Lower leg skin (tissue), 4 donors: ENCODE results near the gene AQP2. TPM values are rescaled to one million over a fixed set of nuclear protein-coding genes. Genes with fewer than 3 reads are reported as not detected.

Experiments used
- DNase-seq, 2 donors: peaks; one replicate each; pipeline ENCODE4 v3.0.0-alpha.2; 2019; ENCODE audit warnings: low spot score in 2 of 2
- H3K4me3 ChIP-seq: fragments of 200-600 bp; sonication (generic); 2 replicates; pipeline ENCODE4 v1.5.1; 2017; ENCODE audit warnings: mild to moderate bottlenecking, low read depth; ENCODE audit not compliant: poor library complexity, severe bottlenecking
- POLR2A ChIP-seq, 2 donors: fragments of 450-650 bp; IDR thresholded peaks; one replicate each; pipeline ENCODE4 v1.6.1; 2016 to 2017; ENCODE audit warnings: antibody characterized with exemption in 2 of 2, mild to moderate bottlenecking in 1 of 2, moderate library complexity in 1 of 2
- WGBS, 2 donors: methylation state at CpG; one replicate each; pipeline ENCODE4 v1.1.5; 2018; 5-methylcytosine and 5-hydroxymethylcytosine counted together
- intact Hi-C: fragments of 100-400 bp; cut with DNase I; formaldehyde crosslinking; loops from one replicate; pipeline ENCODE4 v1.15.0; 2023; ENCODE audit warnings: low total_unique reads
- total RNA-seq, 4 donors: library from RNA; depleted of rRNA; stranded (reverse); fragments of >200 nt; gene quantifications; one replicate each; pipeline ENCODE4 v1.1.0, GENCODE V29; 2016
- TF ChIP-seq, protein P1 (sequence below), 3 donors: fragments of 450-650 bp; IDR thresholded peaks; one replicate each; pipeline ENCODE4 v1.5.1; 2016; ENCODE audit warnings: antibody characterized with exemption in 3 of 3, mild to moderate bottlenecking in 3 of 3, moderate library complexity in 2 of 3

AQP2 gene
- total RNA-seq, 4 donors from 2014 or later = 0.36 TPM; not detected in 3

DNA sequence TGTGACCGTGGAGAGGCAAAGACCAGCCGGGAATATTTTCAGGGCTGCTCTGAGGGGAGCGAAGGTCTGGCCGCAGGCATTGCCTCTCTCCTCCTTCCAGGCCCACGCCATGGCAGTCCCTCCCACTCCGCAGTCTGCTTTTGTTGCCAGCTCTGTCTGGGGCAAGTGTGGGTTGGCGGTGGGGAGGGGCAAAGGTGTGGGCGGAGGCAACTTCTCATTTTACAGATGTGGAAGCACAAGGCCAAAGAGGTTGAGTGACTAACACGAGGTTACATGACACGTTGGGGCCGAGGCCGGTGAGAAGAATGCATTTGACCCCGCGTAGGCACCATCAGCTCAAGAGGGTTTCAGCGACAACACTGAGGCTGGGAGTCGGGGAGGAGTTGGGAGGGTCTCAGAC is 40.7 kb upstream of the AQP2 start:
- H3K4me3 ChIP-seq = no peak overlapping the region
- TF ChIP-seq POLR2A (IDR thresholded peaks at IDR 0.05) = no peak
- TF ChIP-seq, protein P1, sequence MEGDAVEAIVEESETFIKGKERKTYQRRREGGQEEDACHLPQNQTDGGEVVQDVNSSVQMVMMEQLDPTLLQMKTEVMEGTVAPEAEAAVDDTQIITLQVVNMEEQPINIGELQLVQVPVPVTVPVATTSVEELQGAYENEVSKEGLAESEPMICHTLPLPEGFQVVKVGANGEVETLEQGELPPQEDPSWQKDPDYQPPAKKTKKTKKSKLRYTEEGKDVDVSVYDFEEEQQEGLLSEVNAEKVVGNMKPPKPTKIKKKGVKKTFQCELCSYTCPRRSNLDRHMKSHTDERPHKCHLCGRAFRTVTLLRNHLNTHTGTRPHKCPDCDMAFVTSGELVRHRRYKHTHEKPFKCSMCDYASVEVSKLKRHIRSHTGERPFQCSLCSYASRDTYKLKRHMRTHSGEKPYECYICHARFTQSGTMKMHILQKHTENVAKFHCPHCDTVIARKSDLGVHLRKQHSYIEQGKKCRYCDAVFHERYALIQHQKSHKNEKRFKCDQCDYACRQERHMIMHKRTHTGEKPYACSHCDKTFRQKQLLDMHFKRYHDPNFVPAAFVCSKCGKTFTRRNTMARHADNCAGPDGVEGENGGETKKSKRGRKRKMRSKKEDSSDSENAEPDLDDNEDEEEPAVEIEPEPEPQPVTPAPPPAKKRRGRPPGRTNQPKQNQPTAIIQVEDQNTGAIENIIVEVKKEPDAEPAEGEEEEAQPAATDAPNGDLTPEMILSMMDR (IDR thresholded peaks at IDR 0.05) = no peak
- WGBS, 2 donors = 45 to 50% methylated on average over 16 of the region's 16 CpGs
- intact Hi-C loops = no loop called here
- no peak for DNase-seq

DNA sequence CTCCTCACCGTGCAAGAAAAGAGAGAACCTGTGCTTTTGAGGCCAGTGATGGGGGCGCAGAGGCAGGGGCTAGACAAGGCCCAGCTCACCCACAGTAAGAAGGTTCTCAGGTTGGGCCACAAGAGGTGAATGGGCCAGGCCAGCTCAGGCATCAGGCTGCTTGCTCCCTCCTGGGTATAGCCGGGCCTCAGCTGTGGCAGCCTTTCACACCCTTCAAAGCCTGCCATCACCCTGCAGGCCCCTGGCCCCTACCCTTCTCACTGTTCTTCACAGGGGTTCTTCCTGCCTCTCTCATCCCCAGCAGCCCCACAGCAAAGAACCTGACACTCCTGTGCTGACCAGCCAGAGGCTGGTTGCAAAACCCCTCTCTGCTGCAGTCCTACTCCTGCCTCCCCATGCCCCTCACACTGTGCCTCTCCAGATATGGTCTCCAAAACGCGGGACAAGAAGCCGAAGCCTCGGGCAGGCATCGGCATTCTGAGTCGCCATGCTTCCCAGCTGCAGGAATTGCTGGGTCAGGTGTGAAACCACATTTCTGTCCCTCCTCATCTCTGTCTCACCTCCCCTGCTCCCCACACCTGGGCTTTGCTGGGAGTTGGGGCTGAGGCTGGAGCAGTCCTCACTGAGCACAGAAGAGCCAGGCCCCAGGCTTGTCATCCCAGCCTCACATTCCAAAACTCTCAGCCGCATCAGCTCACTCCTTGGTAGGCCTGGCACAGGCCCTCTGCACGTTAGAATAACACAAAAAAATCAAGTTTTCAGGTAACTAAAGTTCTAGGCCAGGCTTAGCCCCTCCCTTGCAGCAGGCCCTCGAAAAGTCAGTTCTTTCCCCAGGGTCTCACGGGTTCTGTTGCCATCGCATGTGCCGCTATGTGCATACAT is 40.0 kb upstream of the AQP2 start:
- DNase-seq = no peak
- intact Hi-C loops = no loop called here
- 91 to 98% methylated on average over 15 of the region's 15 CpGs for WGBS, 2 donors
- TF ChIP-seq POLR2A (IDR thresholded peaks at IDR 0.05) = no peak
- TF ChIP-seq, protein P1 (IDR thresholded peaks at IDR 0.05) = no peak
- no peak overlapping the region for H3K4me3 ChIP-seq

DNA sequence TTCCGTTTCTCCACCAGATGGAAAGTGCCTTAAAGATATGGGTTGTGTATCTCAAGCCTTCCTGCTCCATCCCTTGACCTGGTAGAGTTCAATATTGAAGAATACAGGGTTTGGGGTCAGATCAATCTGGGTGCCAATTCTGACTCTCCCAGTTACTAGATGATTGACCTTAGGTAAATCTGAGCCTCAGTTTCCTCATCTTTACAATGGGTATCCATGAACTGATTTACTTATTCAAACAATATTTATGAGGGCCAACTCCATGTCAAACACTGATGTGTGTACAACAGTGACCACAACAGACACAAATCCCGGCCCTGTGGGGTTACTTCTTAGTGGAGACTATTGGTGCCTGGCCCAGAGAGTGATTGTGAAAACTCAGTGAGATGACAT is 39.3 kb upstream of the AQP2 start:
- intact Hi-C loops = no loop called here
- TF ChIP-seq, protein P1 (IDR thresholded peaks at IDR 0.05) = no peak
- no peak for TF ChIP-seq POLR2A (IDR thresholded peaks at IDR 0.05)
- H3K4me3 ChIP-seq = no peak overlapping the region
- no peak for DNase-seq
- 95 to 98% methylated on average over 2 of the region's 2 CpGs for WGBS, 2 donors

- no peak for DNase-seq
- TF ChIP-seq, protein P1 (IDR thresholded peaks at IDR 0.05) = no peak
- TF ChIP-seq POLR2A (IDR thresholded peaks at IDR 0.05) = no peak
- WGBS, 2 donors = 88 to 90% methylated on average over 15 of the region's 16 CpGs
- intact Hi-C loops = no loop called here
- no peak overlapping the region for H3K4me3 ChIP-seq
These were observed 37.9 kb upstream of the AQP2 start for GRCh38 chr12:49912345-49913255.

GRCh38 chr12:49916129-49916919 is 34.2 kb upstream of the AQP2 start:
- no peak for DNase-seq
- intact Hi-C loops = no loop called here
- 65 to 68% methylated on average over 8 of the region's 8 CpGs for WGBS, 2 donors
- TF ChIP-seq, protein P1 (IDR thresholded peaks at IDR 0.05) = no peak
- no peak for TF ChIP-seq POLR2A (IDR thresholded peaks at IDR 0.05)
- no peak overlapping the region for H3K4me3 ChIP-seq
